ENCODE data around the gene CEND1.

- TF ChIP-seq CTCF (IDR thresholded peaks at IDR 0.05), result no peak
- TF ChIP-seq ELF4 (CRISPR knock-in tag; IDR thresholded peaks at IDR 0.05; ENCODE audit: low read depth), result no peak
- TF ChIP-seq CBFB (CRISPR knock-in tag; IDR thresholded peaks at IDR 0.05; ENCODE audit: low read depth), result no peak
- TF ChIP-seq, protein P1, sequence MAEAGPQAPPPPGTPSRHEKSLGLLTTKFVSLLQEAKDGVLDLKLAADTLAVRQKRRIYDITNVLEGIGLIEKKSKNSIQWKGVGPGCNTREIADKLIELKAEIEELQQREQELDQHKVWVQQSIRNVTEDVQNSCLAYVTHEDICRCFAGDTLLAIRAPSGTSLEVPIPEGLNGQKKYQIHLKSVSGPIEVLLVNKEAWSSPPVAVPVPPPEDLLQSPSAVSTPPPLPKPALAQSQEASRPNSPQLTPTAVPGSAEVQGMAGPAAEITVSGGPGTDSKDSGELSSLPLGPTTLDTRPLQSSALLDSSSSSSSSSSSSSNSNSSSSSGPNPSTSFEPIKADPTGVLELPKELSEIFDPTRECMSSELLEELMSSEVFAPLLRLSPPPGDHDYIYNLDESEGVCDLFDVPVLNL (CRISPR knock-in tag; IDR thresholded peaks at IDR 0.05; ENCODE audit: borderline replicate concordance, low read depth), result no peak
- no peak for TF ChIP-seq ZNF512 (CRISPR knock-in tag; IDR thresholded peaks at IDR 0.05; ENCODE audit: borderline replicate concordance)
- TF ChIP-seq PREB (CRISPR knock-in tag; IDR thresholded peaks at IDR 0.05; ENCODE audit: borderline replicate concordance), result no peak
- TF ChIP-seq, protein P2, sequence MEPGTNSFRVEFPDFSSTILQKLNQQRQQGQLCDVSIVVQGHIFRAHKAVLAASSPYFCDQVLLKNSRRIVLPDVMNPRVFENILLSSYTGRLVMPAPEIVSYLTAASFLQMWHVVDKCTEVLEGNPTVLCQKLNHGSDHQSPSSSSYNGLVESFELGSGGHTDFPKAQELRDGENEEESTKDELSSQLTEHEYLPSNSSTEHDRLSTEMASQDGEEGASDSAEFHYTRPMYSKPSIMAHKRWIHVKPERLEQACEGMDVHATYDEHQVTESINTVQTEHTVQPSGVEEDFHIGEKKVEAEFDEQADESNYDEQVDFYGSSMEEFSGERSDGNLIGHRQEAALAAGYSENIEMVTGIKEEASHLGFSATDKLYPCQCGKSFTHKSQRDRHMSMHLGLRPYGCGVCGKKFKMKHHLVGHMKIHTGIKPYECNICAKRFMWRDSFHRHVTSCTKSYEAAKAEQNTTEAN (CRISPR knock-in tag; IDR thresholded peaks at IDR 0.05), result no peak
- no peak for TF ChIP-seq SMAD4 (CRISPR knock-in tag; IDR thresholded peaks at IDR 0.05)
- TF ChIP-seq, protein P3, sequence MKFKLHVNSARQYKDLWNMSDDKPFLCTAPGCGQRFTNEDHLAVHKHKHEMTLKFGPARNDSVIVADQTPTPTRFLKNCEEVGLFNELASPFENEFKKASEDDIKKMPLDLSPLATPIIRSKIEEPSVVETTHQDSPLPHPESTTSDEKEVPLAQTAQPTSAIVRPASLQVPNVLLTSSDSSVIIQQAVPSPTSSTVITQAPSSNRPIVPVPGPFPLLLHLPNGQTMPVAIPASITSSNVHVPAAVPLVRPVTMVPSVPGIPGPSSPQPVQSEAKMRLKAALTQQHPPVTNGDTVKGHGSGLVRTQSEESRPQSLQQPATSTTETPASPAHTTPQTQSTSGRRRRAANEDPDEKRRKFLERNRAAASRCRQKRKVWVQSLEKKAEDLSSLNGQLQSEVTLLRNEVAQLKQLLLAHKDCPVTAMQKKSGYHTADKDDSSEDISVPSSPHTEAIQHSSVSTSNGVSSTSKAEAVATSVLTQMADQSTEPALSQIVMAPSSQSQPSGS (CRISPR knock-in tag; IDR thresholded peaks at IDR 0.05; ENCODE audit: borderline replicate concordance, low read depth), result no peak
These were observed 19.8 kb downstream of the CEND1 start for GRCh38 chr11:769887-770641.

Data from WTC11 (cell line).